Liver (tissue), 9 donors: ENCODE measurements around the gene ZBTB4. TPM values are rescaled to one million over a fixed set of nuclear protein-coding genes. Genes with fewer than 3 reads are reported as not detected.

Source experiments
- DNase-seq: peaks from one replicate; pipeline ENCODE4 v3.0.0-alpha.2; 2017; ENCODE audit warnings: low spot score
- H3K27ac ChIP-seq, 2 donors: one replicate each; pipeline ENCODE4 v1.7.0; 2013; ENCODE audit warnings: inconsistent platforms in 2 of 2, low read length in 2 of 2, control low read depth in 1 of 2, low read depth in 1 of 2, mild to moderate bottlenecking in 1 of 2
- H3K27me3 ChIP-seq, 4 donors: one replicate each; pipeline versions ENCODE4 v1.6.1 to v1.7.0; 2013; ENCODE audit warnings: low read length in 3 of 4, inconsistent platforms in 1 of 4, mild to moderate bottlenecking in 1 of 4, moderate library complexity in 1 of 4; ENCODE audit not compliant: control insufficient read depth in 4 of 4, insufficient read depth in 4 of 4
- H3K36me3 ChIP-seq, 4 donors: one replicate each; pipeline versions ENCODE4 v1.6.1 to v1.7.0; 2013; ENCODE audit warnings: low read length in 3 of 4, mild to moderate bottlenecking in 3 of 4, low read depth in 1 of 4, moderate library complexity in 1 of 4; ENCODE audit not compliant: control insufficient read depth in 4 of 4, insufficient read depth in 3 of 4
- H3K4me1 ChIP-seq, 4 donors: one replicate each; pipeline versions ENCODE4 v1.6.1 to v1.7.0; 2013; ENCODE audit warnings: low read length in 3 of 4, mild to moderate bottlenecking in 3 of 4, moderate library complexity in 1 of 4; ENCODE audit not compliant: control insufficient read depth in 4 of 4, insufficient read depth in 4 of 4
- H3K4me3 ChIP-seq, 3 donors: one replicate each; pipeline versions ENCODE4 v1.6.1 to v1.7.0; 2013; ENCODE audit warnings: low read length in 3 of 3, control low read depth in 1 of 3, low read depth in 1 of 3, mild to moderate bottlenecking in 1 of 3
- H3K9ac ChIP-seq, 2 donors: one replicate each; pipeline ENCODE4 v1.7.0; 2013; ENCODE audit warnings: low read length in 2 of 2, mild to moderate bottlenecking in 2 of 2, moderate library complexity in 2 of 2, control low read depth in 1 of 2, low read depth in 1 of 2
- H3K9me3 ChIP-seq, 4 donors: one replicate each; pipeline versions ENCODE4 v1.6.1 to v1.7.0; 2013; ENCODE audit warnings: low read length in 3 of 4; ENCODE audit not compliant: control insufficient read depth in 4 of 4
- FOXA1 ChIP-seq: IDR thresholded peaks from 2 replicates; pipeline ENCODE4 v1.6.1; 2016; ENCODE audit warnings: antibody characterized with exemption
- FOXA2 ChIP-seq: IDR thresholded peaks from 2 replicates; pipeline ENCODE4 v1.6.1; 2016; ENCODE audit warnings: antibody characterized with exemption
- GABPA ChIP-seq, 2 donors: IDR thresholded peaks in 1 of 2; conservative IDR thresholded peaks in 1 of 2; 2 replicates each; pipeline ENCODE4 v1.6.1; 2016; ENCODE audit warnings: antibody characterized with exemption in 2 of 2, mild to moderate bottlenecking in 1 of 2, moderate library complexity in 1 of 2
- HNF4G ChIP-seq: IDR thresholded peaks from 2 replicates; pipeline ENCODE4 v1.6.1; 2016; ENCODE audit warnings: antibody characterized with exemption
- JUND ChIP-seq, 2 donors: IDR thresholded peaks; 2 replicates each; pipeline ENCODE4 v1.6.1; 2016; ENCODE audit warnings: antibody characterized with exemption in 2 of 2
- RAD21 ChIP-seq, 2 donors: IDR thresholded peaks; 2 replicates each; pipeline ENCODE4 v1.6.1; 2016; ENCODE audit warnings: antibody characterized with exemption in 2 of 2, mild to moderate bottlenecking in 2 of 2
- RXRA ChIP-seq, 2 donors: IDR thresholded peaks; 2 replicates each; pipeline ENCODE4 v1.6.1; 2017 to 2018; ENCODE audit warnings: antibody characterized with exemption in 2 of 2, mild to moderate bottlenecking in 1 of 2
- TAF1 ChIP-seq: conservative IDR thresholded peaks from 2 replicates; pipeline ENCODE4 v1.6.1; 2016; ENCODE audit warnings: antibody characterized with exemption, mild to moderate bottlenecking
- YY1 ChIP-seq: IDR thresholded peaks from 2 replicates; pipeline ENCODE4 v1.6.1; 2016; ENCODE audit warnings: antibody characterized with exemption, mild to moderate bottlenecking
- WGBS: extraction: QIAGEN DNeasy Blood & Tissue Kit; methylation state at CpG from one replicate; pipeline ENCODE4 v1.1.7; 2013; 5-methylcytosine and 5-hydroxymethylcytosine counted together
- polyA plus RNA-seq, 2 donors: library from polyadenylated mRNA; stranded (reverse) in 1 of 2; unstranded in 1 of 2; fragments of 200-250 nt in 1 of 2; fragments of >200 nt in 1 of 2; fragmentation: Nextera tagmentation in 1 of 2; extraction: Ambion mirVana in 1 of 2; gene quantifications; one replicate each; pipeline versions ENCODE4 v1.2.1 to v1.2.3, GENCODE V29; 2013 to 2015
- total RNA-seq, 2 donors: library from RNA; depleted of rRNA; stranded (reverse); fragments of >200 nt; gene quantifications; one replicate each; pipeline ENCODE4 v1.2.3, GENCODE V29; 2014
- TF ChIP-seq, protein P1 (sequence below): IDR thresholded peaks from 2 replicates; pipeline ENCODE4 v1.6.1; 2016; ENCODE audit warnings: antibody characterized with exemption, mild to moderate bottlenecking
- TF ChIP-seq, protein P2 (sequence below): IDR thresholded peaks from 2 replicates; pipeline ENCODE4 v1.6.1; 2016; ENCODE audit warnings: antibody characterized with exemption
- TF ChIP-seq, protein P3 (sequence below): fragments of 150-350 bp; IDR thresholded peaks from 2 replicates; pipeline ENCODE4 v1.5.1; 2017; ENCODE audit warnings: improper control_type of control experiment, low read depth, low read length; ENCODE audit not compliant: missing input control
- donor health status: healthy.
- donor health status: healthy.
- donor health status: healthy.
- donor health status: healthy.
- donor health status: healthy.

The ZBTB4 gene
- total and polyA plus RNA-seq, 4 donors, result 1.5 to 6.0 (median 5.1) TPM

DNA sequence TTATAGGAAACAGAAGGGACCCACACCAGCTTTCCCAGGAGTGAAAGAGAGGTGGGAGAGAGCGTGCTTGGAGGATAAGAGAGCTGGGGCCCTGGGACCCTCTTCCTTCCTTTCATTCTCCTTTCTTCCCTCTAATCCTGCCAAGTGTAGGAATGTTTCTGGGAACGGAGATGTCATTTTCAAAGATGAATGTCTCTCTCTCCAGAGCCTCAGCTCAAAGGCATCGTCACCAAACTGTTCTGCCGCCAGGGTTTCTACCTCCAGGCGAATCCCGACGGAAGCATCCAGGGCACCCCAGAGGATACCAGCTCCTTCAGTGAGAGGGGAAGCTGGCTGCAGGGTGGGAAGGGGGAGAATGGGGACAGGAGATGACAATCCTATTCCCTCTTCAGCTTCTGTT lies 38.2 kb downstream of the ZBTB4 start:
- no peaks in the 10 kb centered on the region for H3K9me3 ChIP-seq
- H3K4me3 ChIP-seq, result no peak overlapping the region
- no peaks in the 10 kb centered on the region for H3K36me3 ChIP-seq
- peaks cover 0 to 3% (median 0%) of the 10 kb centered on the region in 4 donors for H3K27me3 ChIP-seq
- no peak overlapping the region for H3K9ac ChIP-seq
- TF ChIP-seq TAF1 (no peak), JUND (IDR thresholded peaks at IDR 0.05) (no peak), FOXA2 (no peak), RXRA (IDR thresholded peaks at IDR 0.05) (no peak), GABPA (IDR thresholded peaks at IDR 0.05 in 1 of 2, conservative IDR thresholded peaks at IDR 0.05 in 1 of 2) (no peak), FOXA1 (no peak), HNF4G (no peak)
- TF ChIP-seq, protein P1, sequence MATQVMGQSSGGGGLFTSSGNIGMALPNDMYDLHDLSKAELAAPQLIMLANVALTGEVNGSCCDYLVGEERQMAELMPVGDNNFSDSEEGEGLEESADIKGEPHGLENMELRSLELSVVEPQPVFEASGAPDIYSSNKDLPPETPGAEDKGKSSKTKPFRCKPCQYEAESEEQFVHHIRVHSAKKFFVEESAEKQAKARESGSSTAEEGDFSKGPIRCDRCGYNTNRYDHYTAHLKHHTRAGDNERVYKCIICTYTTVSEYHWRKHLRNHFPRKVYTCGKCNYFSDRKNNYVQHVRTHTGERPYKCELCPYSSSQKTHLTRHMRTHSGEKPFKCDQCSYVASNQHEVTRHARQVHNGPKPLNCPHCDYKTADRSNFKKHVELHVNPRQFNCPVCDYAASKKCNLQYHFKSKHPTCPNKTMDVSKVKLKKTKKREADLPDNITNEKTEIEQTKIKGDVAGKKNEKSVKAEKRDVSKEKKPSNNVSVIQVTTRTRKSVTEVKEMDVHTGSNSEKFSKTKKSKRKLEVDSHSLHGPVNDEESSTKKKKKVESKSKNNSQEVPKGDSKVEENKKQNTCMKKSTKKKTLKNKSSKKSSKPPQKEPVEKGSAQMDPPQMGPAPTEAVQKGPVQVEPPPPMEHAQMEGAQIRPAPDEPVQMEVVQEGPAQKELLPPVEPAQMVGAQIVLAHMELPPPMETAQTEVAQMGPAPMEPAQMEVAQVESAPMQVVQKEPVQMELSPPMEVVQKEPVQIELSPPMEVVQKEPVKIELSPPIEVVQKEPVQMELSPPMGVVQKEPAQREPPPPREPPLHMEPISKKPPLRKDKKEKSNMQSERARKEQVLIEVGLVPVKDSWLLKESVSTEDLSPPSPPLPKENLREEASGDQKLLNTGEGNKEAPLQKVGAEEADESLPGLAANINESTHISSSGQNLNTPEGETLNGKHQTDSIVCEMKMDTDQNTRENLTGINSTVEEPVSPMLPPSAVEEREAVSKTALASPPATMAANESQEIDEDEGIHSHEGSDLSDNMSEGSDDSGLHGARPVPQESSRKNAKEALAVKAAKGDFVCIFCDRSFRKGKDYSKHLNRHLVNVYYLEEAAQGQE, result no peak
- TF ChIP-seq, protein P2, sequence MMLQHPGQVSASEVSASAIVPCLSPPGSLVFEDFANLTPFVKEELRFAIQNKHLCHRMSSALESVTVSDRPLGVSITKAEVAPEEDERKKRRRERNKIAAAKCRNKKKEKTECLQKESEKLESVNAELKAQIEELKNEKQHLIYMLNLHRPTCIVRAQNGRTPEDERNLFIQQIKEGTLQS, result no peak
- TF ChIP-seq, protein P3, sequence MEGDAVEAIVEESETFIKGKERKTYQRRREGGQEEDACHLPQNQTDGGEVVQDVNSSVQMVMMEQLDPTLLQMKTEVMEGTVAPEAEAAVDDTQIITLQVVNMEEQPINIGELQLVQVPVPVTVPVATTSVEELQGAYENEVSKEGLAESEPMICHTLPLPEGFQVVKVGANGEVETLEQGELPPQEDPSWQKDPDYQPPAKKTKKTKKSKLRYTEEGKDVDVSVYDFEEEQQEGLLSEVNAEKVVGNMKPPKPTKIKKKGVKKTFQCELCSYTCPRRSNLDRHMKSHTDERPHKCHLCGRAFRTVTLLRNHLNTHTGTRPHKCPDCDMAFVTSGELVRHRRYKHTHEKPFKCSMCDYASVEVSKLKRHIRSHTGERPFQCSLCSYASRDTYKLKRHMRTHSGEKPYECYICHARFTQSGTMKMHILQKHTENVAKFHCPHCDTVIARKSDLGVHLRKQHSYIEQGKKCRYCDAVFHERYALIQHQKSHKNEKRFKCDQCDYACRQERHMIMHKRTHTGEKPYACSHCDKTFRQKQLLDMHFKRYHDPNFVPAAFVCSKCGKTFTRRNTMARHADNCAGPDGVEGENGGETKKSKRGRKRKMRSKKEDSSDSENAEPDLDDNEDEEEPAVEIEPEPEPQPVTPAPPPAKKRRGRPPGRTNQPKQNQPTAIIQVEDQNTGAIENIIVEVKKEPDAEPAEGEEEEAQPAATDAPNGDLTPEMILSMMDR, result no peak
- 89% methylated on average over 7 of the region's 7 CpGs for WGBS
- no peak overlapping the region for H3K27ac ChIP-seq
- H3K4me1 ChIP-seq, result peaks cover 26 to 50% (median 37%) of the 10 kb centered on the region in 4 donors
- no peak for DNase-seq

DNA sequence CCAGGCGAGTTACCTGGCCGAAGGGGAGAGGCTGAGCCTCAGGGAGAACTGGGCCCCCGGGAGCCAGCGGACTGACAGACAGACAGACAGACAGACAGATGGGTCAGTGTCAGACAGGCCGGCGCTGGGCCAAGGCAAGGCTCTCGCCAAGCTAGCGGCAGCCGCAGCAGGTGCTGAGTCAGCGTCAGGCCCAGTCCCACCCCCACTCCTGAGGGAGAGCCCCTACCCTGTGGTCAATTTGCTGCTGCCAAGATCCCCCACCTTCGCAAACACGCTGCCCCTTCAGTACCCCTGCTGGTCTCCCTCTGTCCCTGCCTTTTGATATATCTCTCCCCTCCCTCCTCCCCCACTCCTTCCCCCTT lies 38.6 kb downstream of the ZBTB4 start:
- TF ChIP-seq RAD21 (IDR thresholded peaks at IDR 0.05) (peak in 1 of 2 donors; percentile 9), TAF1 (no peak), YY1 (no peak), GABPA (IDR thresholded peaks at IDR 0.05 in 1 of 2, conservative IDR thresholded peaks at IDR 0.05 in 1 of 2) (no peak)
- H3K27me3 ChIP-seq, result peaks cover 0 to 3% (median 0%) of the 10 kb centered on the region in 4 donors
- no peak for DNase-seq

More for the DNA sequence above, 38.6 kb downstream of the ZBTB4 start:
- no peaks in the 10 kb centered on the region for H3K36me3 ChIP-seq
- peaks cover 27 to 53% (median 41%) of the 10 kb centered on the region in 4 donors for H3K4me1 ChIP-seq
- WGBS, result 6% methylated on average over 12 of the region's 12 CpGs
- H3K27ac ChIP-seq, result no peak overlapping the region
- no peak overlapping the region for H3K9ac ChIP-seq
- H3K9me3 ChIP-seq, result no peaks in the 10 kb centered on the region
- peak overlapping the region in 2 of 3 donors; percentile 16 to 26 for H3K4me3 ChIP-seq
